Tibial nerve (tissue), 3 donors: Measurements from ENCODE around the gene RGL4.

Source experiments
- POLR2A ChIP-seq, 2 donors: fragments of 450-650 bp; IDR thresholded peaks; one replicate each; pipeline ENCODE4 v1.6.1; 2017; ENCODE audit warnings: antibody characterized with exemption in 2 of 2, mild to moderate bottlenecking in 2 of 2, moderate library complexity in 2 of 2
- TF ChIP-seq, protein P1 (sequence below), 5 experiments: fragments of 200-600 bp in 3 of 5; fragments of 450-650 bp in 2 of 5; sonication (generic) in 3 of 5; IDR thresholded peaks; one replicate each; pipeline ENCODE4 v1.5.1; 2016 to 2019; ENCODE audit warnings: antibody characterized with exemption in 5 of 5, mild to moderate bottlenecking in 3 of 5, moderate library complexity in 2 of 5

DNA sequence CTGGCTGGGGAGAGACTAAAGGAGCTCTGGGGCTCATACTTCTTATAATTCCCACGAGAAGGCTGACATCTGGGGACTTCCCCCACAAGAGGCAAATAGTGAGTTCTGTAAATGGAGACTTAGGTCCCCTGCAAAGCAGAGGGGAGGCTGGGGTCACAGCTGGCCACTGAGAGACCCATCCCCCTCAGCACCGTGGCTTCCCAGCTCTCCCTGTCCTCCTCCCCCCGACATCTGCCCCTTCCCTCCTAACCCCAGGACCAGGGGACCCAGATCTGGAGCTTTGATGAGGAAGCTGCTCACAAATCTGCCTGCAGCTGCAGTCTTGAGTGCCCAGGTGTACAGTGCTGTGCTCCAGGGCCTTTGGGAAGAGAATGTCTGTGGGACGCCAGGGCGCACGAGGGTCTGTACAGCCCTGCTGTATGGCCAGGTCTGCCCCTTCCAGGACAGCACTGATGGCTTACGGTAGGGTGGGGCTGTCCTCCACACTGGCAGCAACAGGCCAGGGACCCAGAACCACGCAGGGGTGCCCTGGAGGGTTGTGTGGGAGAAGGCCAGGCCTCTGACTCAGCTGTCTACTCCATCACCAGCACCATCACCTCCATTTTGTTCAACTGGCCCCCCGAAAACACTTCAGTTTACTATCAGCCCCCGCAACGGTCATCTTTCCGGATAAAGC lies 1.1 kb downstream of the RGL4 start:
- no peak for TF ChIP-seq POLR2A (IDR thresholded peaks at IDR 0.05)
- TF ChIP-seq, protein P1, sequence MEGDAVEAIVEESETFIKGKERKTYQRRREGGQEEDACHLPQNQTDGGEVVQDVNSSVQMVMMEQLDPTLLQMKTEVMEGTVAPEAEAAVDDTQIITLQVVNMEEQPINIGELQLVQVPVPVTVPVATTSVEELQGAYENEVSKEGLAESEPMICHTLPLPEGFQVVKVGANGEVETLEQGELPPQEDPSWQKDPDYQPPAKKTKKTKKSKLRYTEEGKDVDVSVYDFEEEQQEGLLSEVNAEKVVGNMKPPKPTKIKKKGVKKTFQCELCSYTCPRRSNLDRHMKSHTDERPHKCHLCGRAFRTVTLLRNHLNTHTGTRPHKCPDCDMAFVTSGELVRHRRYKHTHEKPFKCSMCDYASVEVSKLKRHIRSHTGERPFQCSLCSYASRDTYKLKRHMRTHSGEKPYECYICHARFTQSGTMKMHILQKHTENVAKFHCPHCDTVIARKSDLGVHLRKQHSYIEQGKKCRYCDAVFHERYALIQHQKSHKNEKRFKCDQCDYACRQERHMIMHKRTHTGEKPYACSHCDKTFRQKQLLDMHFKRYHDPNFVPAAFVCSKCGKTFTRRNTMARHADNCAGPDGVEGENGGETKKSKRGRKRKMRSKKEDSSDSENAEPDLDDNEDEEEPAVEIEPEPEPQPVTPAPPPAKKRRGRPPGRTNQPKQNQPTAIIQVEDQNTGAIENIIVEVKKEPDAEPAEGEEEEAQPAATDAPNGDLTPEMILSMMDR (IDR thresholded peaks at IDR 0.05): no peak
